GM21528 (cell line): ENCODE results near the gene TRMT44.

Experiments used
- ATAC-seq: cut with Tn5 transposase; IDR thresholded peaks from one replicate; pipeline ENCODE4 v1.9.1; 2021; ENCODE audit warnings: mild to moderate bottlenecking, moderate library complexity; ENCODE audit not compliant: unreplicated experiment, low FRiP score

The TRMT44 gene

GRCh38 chr4:8440492-8441311, at the start of gene TRMT44, which contains the start of gene ACOX3:
TRMT44 (plus strand) TSS chr4:8440777; CDS start chr4:8440823, 46 bp downstream.
ACOX3 (minus strand) TSS chr4:8440723; CDS start chr4:8416521, 24,202 bp downstream.
- peak; percentile 87 for ATAC-seq

- no peak for ATAC-seq
Measured at GRCh38 chr4:8391071-8391470, 49.5 kb upstream of the TRMT44 start.

GRCh38 chr4:8391972-8392371, 48.6 kb upstream of the TRMT44 start:
- ATAC-seq = no peak

- no peak for ATAC-seq
Measured at GRCh38 chr4:8392591-8393190, 47.9 kb upstream of the TRMT44 start.

- no peak for ATAC-seq
Measured at GRCh38 chr4:8393593-8394038, 47.0 kb upstream of the TRMT44 start.

- ATAC-seq = no peak
Measured at GRCh38 chr4:8394061-8394519, 46.5 kb upstream of the TRMT44 start.

- ATAC-seq = no peak
Measured at GRCh38 chr4:8394806-8395205, 45.8 kb upstream of the TRMT44 start.

- ATAC-seq = no peak
Measured at GRCh38 chr4:8395504-8396296, 44.9 kb upstream of the TRMT44 start.

GRCh38 chr4:8396762-8397406, 43.7 kb upstream of the TRMT44 start:
- no peak for ATAC-seq

GRCh38 chr4:8398347-8398746, 42.2 kb upstream of the TRMT44 start:
- ATAC-seq = no peak

- no peak for ATAC-seq
Measured at GRCh38 chr4:8399298-8399697, 41.3 kb upstream of the TRMT44 start.

- no peak for ATAC-seq
Measured at GRCh38 chr4:8400632-8401325, 39.8 kb upstream of the TRMT44 start.

- no peak for ATAC-seq
Measured at GRCh38 chr4:8401665-8402064, 38.9 kb upstream of the TRMT44 start.

GRCh38 chr4:8402181-8402597, 38.4 kb upstream of the TRMT44 start:
- no peak for ATAC-seq

GRCh38 chr4:8402640-8403039, 37.9 kb upstream of the TRMT44 start:
- ATAC-seq = no peak

- no peak for ATAC-seq
Measured at GRCh38 chr4:8403173-8403753, 37.3 kb upstream of the TRMT44 start.

- no peak for ATAC-seq
Measured at GRCh38 chr4:8403976-8404375, 36.6 kb upstream of the TRMT44 start.

- ATAC-seq = no peak
Measured at GRCh38 chr4:8404791-8405515, 35.6 kb upstream of the TRMT44 start.

GRCh38 chr4:8405516-8405875, 35.1 kb upstream of the TRMT44 start:
- ATAC-seq = no peak
